HCT116 (cell line): ENCODE measurements around the gene ABHD16A. TPM values are rescaled to one million over a fixed set of nuclear protein-coding genes. Genes with fewer than 3 reads are reported as not detected.

Source experiments
- ATAC-seq: fragments of 200-7000 bp; cut with Tn5 transposase; 2 replicates; pipeline ENCODE4 v1.9.1; 2020; ENCODE audit warnings: mild to moderate bottlenecking, moderate library complexity
- BruUV-seq: library from RNA; stranded (reverse); fragments of 400-500 nt; replicated peaks from 2 replicates; lab custom pipeline; 2021; lab: Mats Ljungman, UMichigan
- CTCF ChIA-PET: fragments of 300-600 bp; sonication (Branson Sonifier 250); formaldehyde crosslinking; loops from one replicate; lab custom pipeline; 2021; ENCODE audit warnings: antibody characterized with exemption; lab: Charles Lee
- POLR2A ChIA-PET: fragments of 300-600, 350-600 bp; sonication (Branson Sonifier 250); formaldehyde crosslinking; loops from one replicate; lab custom pipeline; 2021; ENCODE audit warnings: antibody characterized with exemption; lab: Charles Lee
- RAD21 ChIA-PET, 2 experiments: fragments of 300-600 bp; sonication (Branson Sonifier 250); formaldehyde crosslinking; loops; one replicate each; lab custom pipeline; 2023; ENCODE audit warnings: low total read pairs in 2 of 2; ENCODE audit not compliant: uncharacterized antibody in 2 of 2, unreplicated experiment in 2 of 2, low non-redundant PET in 1 of 2; lab: Charles Lee
- DNase-seq: peaks from one replicate; pipeline ENCODE4 v3.0.0-alpha.2; 2010; ENCODE audit warnings: low read depth, low spot score
- H2AFZ ChIP-seq: fragments of 200-600 bp; shearing (Covaris generic), sonication (generic); 2 replicates; pipeline ENCODE4 v1.6.1; 2017; ENCODE audit warnings: low read depth, mixed run types, mixed read lengths, antibody characterized with exemption, low read length; ENCODE audit not compliant: poor library complexity, severe bottlenecking
- H3K27ac ChIP-seq: 2 replicates; pipeline ENCODE4 v1.5.1; 2012; ENCODE audit warnings: low read depth, low read length
- H3K27me3 ChIP-seq: fragments of 200-600 bp; sonication (generic); 2 replicates; pipeline ENCODE4 v1.6.1; 2016; ENCODE audit warnings: mixed run types, low read length, mixed read lengths; ENCODE audit not compliant: insufficient read depth
- H3K36me3 ChIP-seq, 2 experiments: fragments of 200-500 bp in 1 of 2; fragments of 200-600 bp in 1 of 2; sonication (Bioruptor generic) in 1 of 2; sonication (generic) in 1 of 2; 2 replicates each; pipeline versions ENCODE4 v1.5.1 to v1.6.1; 2014 to 2016; ENCODE audit warnings: low read length in 2 of 2, inconsistent platforms in 1 of 2, mixed read lengths in 1 of 2, mixed run types in 1 of 2; ENCODE audit not compliant: insufficient read depth in 2 of 2, control insufficient read depth in 1 of 2
- H3K4me1 ChIP-seq, 2 experiments: fragments of 200-600 bp in 1 of 2; sonication (generic) in 1 of 2; 2 replicates each; pipeline versions ENCODE4 v1.5.1 to v1.6.1; 2012 to 2017; ENCODE audit warnings: low read length in 2 of 2, inconsistent platforms in 1 of 2, mild to moderate bottlenecking in 1 of 2, mixed read lengths in 1 of 2, mixed run types in 1 of 2, moderate library complexity in 1 of 2; ENCODE audit not compliant: insufficient read depth in 2 of 2, control insufficient read depth in 1 of 2
- H3K4me2 ChIP-seq: fragments of 200-600 bp; sonication (generic); 2 replicates; pipeline ENCODE4 v1.6.1; 2017; ENCODE audit warnings: mixed run types, low read length, mixed read lengths
- H3K4me3 ChIP-seq, 2 experiments: fragments of 200-600 bp in 1 of 2; sonication (generic) in 1 of 2; replicated peaks in 1 of 2; 2 replicates each; pipeline ENCODE4 v1.5.1; 2011 to 2016; ENCODE audit warnings: low read length in 2 of 2, control low read depth in 1 of 2, low read depth in 1 of 2, mild to moderate bottlenecking in 1 of 2, mixed read lengths in 1 of 2, mixed run types in 1 of 2
- H3K79me2 ChIP-seq: fragments of 200-600 bp; sonication (generic); 2 replicates; pipeline ENCODE4 v1.6.1; 2017; ENCODE audit warnings: mild to moderate bottlenecking, mixed run types, low read length, moderate library complexity, mixed read lengths; ENCODE audit not compliant: insufficient read depth
- H3K9ac ChIP-seq: fragments of 200-600 bp; sonication (generic); 2 replicates; pipeline ENCODE4 v1.6.1; 2016; ENCODE audit warnings: low read length, mixed read lengths
- H3K9me2 ChIP-seq: fragments of 200-600 bp; sonication (generic), shearing (Covaris generic); 2 replicates; pipeline ENCODE4 v1.6.1; 2017; ENCODE audit warnings: mixed run types, mild to moderate bottlenecking, moderate library complexity; ENCODE audit not compliant: insufficient read depth
- H3K9me3 ChIP-seq, 2 experiments: fragments of 200-500 bp in 1 of 2; fragments of 200-600 bp in 1 of 2; sonication (Bioruptor generic) in 1 of 2; sonication (generic) in 1 of 2; 2 replicates each; pipeline ENCODE4 v1.6.1; 2014 to 2017; ENCODE audit warnings: low read length in 2 of 2, mixed read lengths in 2 of 2, inconsistent platforms in 1 of 2, low read depth in 1 of 2, mild to moderate bottlenecking in 1 of 2, mixed run types in 1 of 2, moderate library complexity in 1 of 2; ENCODE audit not compliant: control insufficient read depth in 1 of 2, insufficient read depth in 1 of 2
- H4K20me1 ChIP-seq: fragments of 200-600 bp; sonication (generic), shearing (Covaris generic); 2 replicates; pipeline ENCODE4 v1.6.1; 2017; ENCODE audit warnings: mixed run types, mild to moderate bottlenecking, moderate library complexity; ENCODE audit not compliant: insufficient read depth
- CBX3 ChIP-seq: IDR thresholded peaks from 2 replicates; pipeline ENCODE4 v1.6.1; 2012; ENCODE audit warnings: low read depth
- EGR1 ChIP-seq: IDR thresholded peaks from 2 replicates; pipeline ENCODE4 v1.6.1; 2012; ENCODE audit warnings: low read depth
- ELF1 ChIP-seq: IDR thresholded peaks from 2 replicates; pipeline ENCODE4 v1.6.1; 2012; ENCODE audit warnings: low read depth, borderline replicate concordance
- EZH2 ChIP-seq: fragments of 200-600 bp; sonication (generic); IDR thresholded peaks from 2 replicates; pipeline ENCODE4 v1.6.1; 2017; ENCODE audit warnings: antibody characterized with exemption, mixed run types
- FOSL1 ChIP-seq: IDR thresholded peaks from 2 replicates; pipeline ENCODE4 v1.6.1; 2012; ENCODE audit warnings: low read depth
- JUND ChIP-seq: IDR thresholded peaks from 2 replicates; pipeline ENCODE4 v1.6.1; 2012
- POLR2AphosphoS5 ChIP-seq: IDR thresholded peaks from 2 replicates; pipeline ENCODE4 v1.6.1; 2011; ENCODE audit warnings: mild to moderate bottlenecking, low read depth, low read length, moderate library complexity
- RAD21 ChIP-seq: IDR thresholded peaks from 2 replicates; pipeline ENCODE4 v1.6.1; 2012; ENCODE audit warnings: low read depth, mild to moderate bottlenecking
- SP1 ChIP-seq: IDR thresholded peaks from 2 replicates; pipeline ENCODE4 v1.6.1; 2012; ENCODE audit warnings: low read depth
- TCF7L2 ChIP-seq: IDR thresholded peaks from 2 replicates; pipeline ENCODE4 v1.7.0; 2011; ENCODE audit warnings: borderline replicate concordance, inconsistent platforms; ENCODE audit not compliant: insufficient read depth, insufficient read length; ENCODE audit errors: extremely low read depth
- YY1 ChIP-seq: IDR thresholded peaks from 2 replicates; pipeline ENCODE4 v1.6.1; 2011; ENCODE audit warnings: low read length, low read depth, moderate library complexity, mild to moderate bottlenecking; ENCODE audit not compliant: insufficient replicate concordance; ENCODE audit errors: extremely low read depth
- ZFX ChIP-seq: fragments of 450-650 bp; IDR thresholded peaks from 2 replicates; pipeline ENCODE4 v1.6.1; 2017
- ZNF274 ChIP-seq: fragments of 200-500 bp; sonication (Bioruptor generic); IDR thresholded peaks from 2 replicates; pipeline ENCODE4 v1.6.1; 2014; ENCODE audit warnings: mild to moderate bottlenecking, low read depth, low read length, inconsistent platforms
- intact Hi-C: fragments of 100-400 bp; cut with micrococcal nuclease; formaldehyde crosslinking; loops from 2 replicates; pipeline ENCODE4 v1.10.0; 2022
- total RNA-seq: library from RNA; stranded (reverse); gene quantifications from one replicate; pipeline ENCODE4 v1.2.1, GENCODE V29; 2021; ENCODE audit not compliant: unreplicated experiment
- TF ChIP-seq, protein P1 (sequence below): IDR thresholded peaks from 2 replicates; pipeline ENCODE4 v1.6.1; 2011; ENCODE audit warnings: mild to moderate bottlenecking, low read length, moderate library complexity; ENCODE audit not compliant: insufficient replicate concordance; ENCODE audit errors: extremely low read depth
- TF ChIP-seq, protein P2 (sequence below): IDR thresholded peaks from 2 replicates; pipeline ENCODE4 v1.6.1; 2012
- TF ChIP-seq, protein P3 (sequence below): IDR thresholded peaks from 2 replicates; pipeline ENCODE4 v1.6.1; 2012; ENCODE audit warnings: low read depth
- TF ChIP-seq, protein P4 (sequence below), 3 experiments: fragments of 200-600 bp in 1 of 3; sonication (generic) in 1 of 3; IDR thresholded peaks in 2 of 3; conservative IDR thresholded peaks in 1 of 3; 2 replicates each; pipeline ENCODE4 v1.5.1; 2012 to 2017; ENCODE audit warnings: low read depth in 2 of 3, low read length in 2 of 3, antibody characterized with exemption in 1 of 3, borderline replicate concordance in 1 of 3, control low read depth in 1 of 3, mild to moderate bottlenecking in 1 of 3, mixed read lengths in 1 of 3, mixed run types in 1 of 3, moderate library complexity in 1 of 3; ENCODE audit not compliant: insufficient read depth in 1 of 3

Gene ABHD16A
- total RNA-seq, 1 experiment from 2014 or later = 32.4 TPM

DNA sequence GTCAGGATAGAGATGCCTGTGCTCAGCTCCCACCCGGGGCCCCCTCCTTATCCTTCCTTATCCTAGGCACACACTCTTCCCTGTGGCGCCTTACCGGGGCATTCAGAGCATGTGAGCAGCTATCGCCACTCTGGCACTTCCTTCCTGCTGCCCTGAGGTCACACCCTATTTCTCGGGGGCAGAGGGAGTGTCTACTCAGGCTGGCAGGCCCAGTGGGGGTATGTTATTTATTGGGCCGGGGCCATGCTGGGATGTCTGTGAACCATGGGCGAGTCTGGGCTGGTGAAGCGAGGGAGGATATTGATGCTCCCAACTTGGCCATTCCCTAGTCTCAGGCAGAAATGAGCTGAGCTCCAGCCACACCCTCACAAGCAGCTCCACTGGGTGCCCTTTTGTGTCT lies 8.1 kb upstream of the ABHD16A start:
- intact Hi-C loops = no loop called here
- Histone ChIP-seq H2AFZ (no peak overlapping the region), H3K27ac (no peak overlapping the region), H3K4me2 (peak overlapping the region; percentile 31; the same call in 1 of the 2 replicates), H3K36me3 (no peaks in the 10 kb centered on the region), H3K4me1 (peaks cover 13 to 24% of the 10 kb centered on the region in 2 experiments; a peak in 3 of 4 replicates), H3K4me3 (no peak overlapping the region), H3K79me2 (no peaks in the 10 kb centered on the region), H3K27me3 (no peaks in the 10 kb centered on the region), H4K20me1 (no peaks in the 10 kb centered on the region), H3K9me3 (no peaks in the 10 kb centered on the region), H3K9ac (no peak overlapping the region), H3K9me2 (no peaks in the 10 kb centered on the region)
- no peak for TF ChIP-seq FOSL1
- no peak for TF ChIP-seq ZFX
- no peak for TF ChIP-seq POLR2AphosphoS5
- no peak for TF ChIP-seq JUND
- no peak for TF ChIP-seq YY1
- no peak for TF ChIP-seq ELF1
- no peak for TF ChIP-seq TCF7L2
- TF ChIP-seq, protein P1, sequence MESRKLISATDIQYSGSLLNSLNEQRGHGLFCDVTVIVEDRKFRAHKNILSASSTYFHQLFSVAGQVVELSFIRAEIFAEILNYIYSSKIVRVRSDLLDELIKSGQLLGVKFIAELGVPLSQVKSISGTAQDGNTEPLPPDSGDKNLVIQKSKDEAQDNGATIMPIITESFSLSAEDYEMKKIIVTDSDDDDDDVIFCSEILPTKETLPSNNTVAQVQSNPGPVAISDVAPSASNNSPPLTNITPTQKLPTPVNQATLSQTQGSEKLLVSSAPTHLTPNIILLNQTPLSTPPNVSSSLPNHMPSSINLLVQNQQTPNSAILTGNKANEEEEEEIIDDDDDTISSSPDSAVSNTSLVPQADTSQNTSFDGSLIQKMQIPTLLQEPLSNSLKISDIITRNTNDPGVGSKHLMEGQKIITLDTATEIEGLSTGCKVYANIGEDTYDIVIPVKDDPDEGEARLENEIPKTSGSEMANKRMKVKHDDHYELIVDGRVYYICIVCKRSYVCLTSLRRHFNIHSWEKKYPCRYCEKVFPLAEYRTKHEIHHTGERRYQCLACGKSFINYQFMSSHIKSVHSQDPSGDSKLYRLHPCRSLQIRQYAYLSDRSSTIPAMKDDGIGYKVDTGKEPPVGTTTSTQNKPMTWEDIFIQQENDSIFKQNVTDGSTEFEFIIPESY = no peak
- no peak for TF ChIP-seq EGR1
- no peak for TF ChIP-seq SP1
- TF ChIP-seq, protein P2, sequence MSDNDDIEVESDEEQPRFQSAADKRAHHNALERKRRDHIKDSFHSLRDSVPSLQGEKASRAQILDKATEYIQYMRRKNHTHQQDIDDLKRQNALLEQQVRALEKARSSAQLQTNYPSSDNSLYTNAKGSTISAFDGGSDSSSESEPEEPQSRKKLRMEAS = no peak
- no peak for TF ChIP-seq CBX3
- TF ChIP-seq RAD21 = no peak
- no peak for TF ChIP-seq ZNF274
- TF ChIP-seq, protein P3, sequence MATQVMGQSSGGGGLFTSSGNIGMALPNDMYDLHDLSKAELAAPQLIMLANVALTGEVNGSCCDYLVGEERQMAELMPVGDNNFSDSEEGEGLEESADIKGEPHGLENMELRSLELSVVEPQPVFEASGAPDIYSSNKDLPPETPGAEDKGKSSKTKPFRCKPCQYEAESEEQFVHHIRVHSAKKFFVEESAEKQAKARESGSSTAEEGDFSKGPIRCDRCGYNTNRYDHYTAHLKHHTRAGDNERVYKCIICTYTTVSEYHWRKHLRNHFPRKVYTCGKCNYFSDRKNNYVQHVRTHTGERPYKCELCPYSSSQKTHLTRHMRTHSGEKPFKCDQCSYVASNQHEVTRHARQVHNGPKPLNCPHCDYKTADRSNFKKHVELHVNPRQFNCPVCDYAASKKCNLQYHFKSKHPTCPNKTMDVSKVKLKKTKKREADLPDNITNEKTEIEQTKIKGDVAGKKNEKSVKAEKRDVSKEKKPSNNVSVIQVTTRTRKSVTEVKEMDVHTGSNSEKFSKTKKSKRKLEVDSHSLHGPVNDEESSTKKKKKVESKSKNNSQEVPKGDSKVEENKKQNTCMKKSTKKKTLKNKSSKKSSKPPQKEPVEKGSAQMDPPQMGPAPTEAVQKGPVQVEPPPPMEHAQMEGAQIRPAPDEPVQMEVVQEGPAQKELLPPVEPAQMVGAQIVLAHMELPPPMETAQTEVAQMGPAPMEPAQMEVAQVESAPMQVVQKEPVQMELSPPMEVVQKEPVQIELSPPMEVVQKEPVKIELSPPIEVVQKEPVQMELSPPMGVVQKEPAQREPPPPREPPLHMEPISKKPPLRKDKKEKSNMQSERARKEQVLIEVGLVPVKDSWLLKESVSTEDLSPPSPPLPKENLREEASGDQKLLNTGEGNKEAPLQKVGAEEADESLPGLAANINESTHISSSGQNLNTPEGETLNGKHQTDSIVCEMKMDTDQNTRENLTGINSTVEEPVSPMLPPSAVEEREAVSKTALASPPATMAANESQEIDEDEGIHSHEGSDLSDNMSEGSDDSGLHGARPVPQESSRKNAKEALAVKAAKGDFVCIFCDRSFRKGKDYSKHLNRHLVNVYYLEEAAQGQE = no peak
- TF ChIP-seq, protein P4, sequence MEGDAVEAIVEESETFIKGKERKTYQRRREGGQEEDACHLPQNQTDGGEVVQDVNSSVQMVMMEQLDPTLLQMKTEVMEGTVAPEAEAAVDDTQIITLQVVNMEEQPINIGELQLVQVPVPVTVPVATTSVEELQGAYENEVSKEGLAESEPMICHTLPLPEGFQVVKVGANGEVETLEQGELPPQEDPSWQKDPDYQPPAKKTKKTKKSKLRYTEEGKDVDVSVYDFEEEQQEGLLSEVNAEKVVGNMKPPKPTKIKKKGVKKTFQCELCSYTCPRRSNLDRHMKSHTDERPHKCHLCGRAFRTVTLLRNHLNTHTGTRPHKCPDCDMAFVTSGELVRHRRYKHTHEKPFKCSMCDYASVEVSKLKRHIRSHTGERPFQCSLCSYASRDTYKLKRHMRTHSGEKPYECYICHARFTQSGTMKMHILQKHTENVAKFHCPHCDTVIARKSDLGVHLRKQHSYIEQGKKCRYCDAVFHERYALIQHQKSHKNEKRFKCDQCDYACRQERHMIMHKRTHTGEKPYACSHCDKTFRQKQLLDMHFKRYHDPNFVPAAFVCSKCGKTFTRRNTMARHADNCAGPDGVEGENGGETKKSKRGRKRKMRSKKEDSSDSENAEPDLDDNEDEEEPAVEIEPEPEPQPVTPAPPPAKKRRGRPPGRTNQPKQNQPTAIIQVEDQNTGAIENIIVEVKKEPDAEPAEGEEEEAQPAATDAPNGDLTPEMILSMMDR (IDR thresholded peaks at IDR 0.05 in 2 of 3, conservative IDR thresholded peaks at IDR 0.05 in 1 of 3; ENCODE audit: borderline replicate concordance in 1 of 3, insufficient read depth in 1 of 3, low read depth in 2 of 3, low read length in 2 of 3) = no peak
- no peak for TF ChIP-seq EZH2
- ChIA-PET POLR2A (interaction anchor here (0.6 kb wide), 1 partner anchor 1461 kb away, joined by 3 read pairs; no protein-coding TSS in a partner anchor), CTCF (interaction anchor here (1.4 kb wide), 1 partner anchor 58 kb away, joined by 3 read pairs; no protein-coding TSS in a partner anchor), RAD21 (interaction anchor here in 1 of 2 experiments (0.7 kb wide), 1 partner anchor 18 kb away, joined by 3 read pairs; no protein-coding TSS in a partner anchor)
- BruUV-seq = no TSS peak
- no peak for ATAC-seq
- DNase-seq = no peak
